ENCODE data around the gene METTL25B.

DNA sequence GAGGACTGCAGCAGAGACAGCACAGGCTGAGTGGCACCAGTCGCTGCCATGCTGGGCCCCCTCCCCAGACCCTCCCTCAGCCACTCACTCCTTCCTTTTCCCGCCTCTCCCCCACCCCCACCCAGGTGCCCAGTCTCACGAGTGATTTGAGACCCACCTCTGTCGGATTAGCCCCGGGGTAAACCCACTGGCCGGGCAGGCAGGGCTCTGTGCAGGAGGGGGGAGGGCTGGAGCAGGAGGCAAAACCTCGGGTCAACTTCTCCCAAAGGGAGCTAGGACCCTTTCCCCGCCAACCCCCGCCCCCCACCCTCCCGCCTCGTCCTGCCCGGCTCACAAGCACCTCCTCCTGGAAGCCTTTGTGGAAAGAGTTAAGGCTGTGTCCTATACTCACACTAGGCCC lies 16.1 kb downstream of the METTL25B start:
- TF ChIP-seq POLR2A (IDR thresholded peaks at IDR 0.05; ENCODE audit: low read depth, low read length) (no peak), POLR2AphosphoS5 (IDR thresholded peaks at IDR 0.05; ENCODE audit: low read depth, low read length) (no peak), PAX5 (IDR thresholded peaks at IDR 0.05; ENCODE audit: insufficient read depth, low read length, severe bottlenecking) (no peak), TAF1 (IDR thresholded peaks at IDR 0.05; ENCODE audit: low read depth, low read length) (no peak), SPI1 (IDR thresholded peaks at IDR 0.05; ENCODE audit: low read depth, low read length) (no peak), POU2F2 (IDR thresholded peaks at IDR 0.05; ENCODE audit: low read depth, low read length) (no peak)
